HEK293 (cell line): Measurements from ENCODE around the gene FAM78A.
"Not testable (repeated sequence)": the region's sequence is repeated elsewhere in the genome, so short reads cannot be mapped to it uniquely, and the experiment has no call there.

Experiments
- CTCF ChIA-PET: fragments of 350-600 bp; formaldehyde crosslinking; extraction: SDS; loops from one replicate; lab custom pipeline; 2021; ENCODE audit warnings: antibody characterized with exemption; lab: Yijun Ruan, JAX
- POLR2A ChIA-PET: fragments of 300-600 bp; formaldehyde crosslinking; extraction: SDS; loops from one replicate; lab custom pipeline; 2020; ENCODE audit warnings: antibody characterized with exemption, inconsistent platforms; lab: Yijun Ruan, JAX
- H3K27ac ChIP-seq: fragments of 200-500 bp; sonication (Bioruptor generic); 2 replicates; pipeline ENCODE4 v1.5.1; 2014; ENCODE audit warnings: low read depth, low read length, control low read depth, inconsistent platforms; ENCODE audit errors: extremely low read depth
- H3K36me3 ChIP-seq, 2 experiments: fragments of 200-500 bp in 1 of 2; sonication (Bioruptor generic) in 1 of 2; 1 replicate in 1 of 2; 2 replicates in 1 of 2; pipeline ENCODE4 v1.5.1; 2014 to 2017; ENCODE audit warnings: inconsistent platforms in 2 of 2, low read length in 2 of 2; ENCODE audit not compliant: control insufficient read depth in 2 of 2, insufficient read depth in 1 of 2
- H3K4me1 ChIP-seq: fragments of 200-500 bp; sonication (Bioruptor generic); 2 replicates; pipeline ENCODE4 v1.5.1; 2014; ENCODE audit warnings: mild to moderate bottlenecking, low read length, inconsistent platforms; ENCODE audit not compliant: control insufficient read depth, insufficient read depth
- H3K4me3 ChIP-seq: 2 replicates; pipeline ENCODE4 v1.5.1; 2011; ENCODE audit warnings: low read depth, mild to moderate bottlenecking, control low read depth, low read length, moderate library complexity
- H3K9me3 ChIP-seq: fragments of 200-500 bp; sonication (Bioruptor generic); 2 replicates; pipeline ENCODE4 v1.5.1; 2014; ENCODE audit warnings: low read depth, low read length, inconsistent platforms; ENCODE audit not compliant: control insufficient read depth, insufficient read depth
- GLIS2 ChIP-seq: fragments of 450-650 bp; formaldehyde crosslinking; IDR thresholded peaks from 2 replicates; pipeline ENCODE4 v1.5.1; 2016; ENCODE audit warnings: missing biosample characterization, missing genetic modification characterization
- HOXA7 ChIP-seq: sonication (generic); formaldehyde crosslinking; IDR thresholded peaks from 2 replicates; pipeline ENCODE4 v1.8.1; 2022; ENCODE audit warnings: missing genetic modification reagents, borderline replicate concordance
- KLF16 ChIP-seq: fragments of 450-650 bp; formaldehyde crosslinking; IDR thresholded peaks from 2 replicates; pipeline ENCODE4 v1.5.1; 2017; ENCODE audit warnings: missing biosample characterization, missing genetic modification characterization
- MEIS1 ChIP-seq: sonication (generic); formaldehyde crosslinking; IDR thresholded peaks from 2 replicates; pipeline ENCODE4 v1.8.1; 2022; ENCODE audit warnings: missing genetic modification reagents, mild to moderate bottlenecking, borderline replicate concordance
- OSR2 ChIP-seq: fragments of 450-650 bp; formaldehyde crosslinking; IDR thresholded peaks from 2 replicates; pipeline ENCODE4 v1.5.1; 2016; ENCODE audit warnings: missing biosample characterization, missing genetic modification characterization
- RBAK ChIP-seq: fragments of 450-650 bp; formaldehyde crosslinking; IDR thresholded peaks from 2 replicates; pipeline ENCODE4 v1.5.1; 2016; ENCODE audit warnings: missing biosample characterization, missing genetic modification characterization
- SETDB1 ChIP-seq: IDR thresholded peaks from one replicate; pipeline ENCODE4 v1.6.1; 2017; ENCODE audit warnings: mild to moderate bottlenecking, low read length, moderate library complexity, mixed read lengths; ENCODE audit not compliant: insufficient read length
- ZNF121 ChIP-seq: fragments of 450-650 bp; formaldehyde crosslinking; IDR thresholded peaks from 2 replicates; pipeline ENCODE4 v1.5.1; 2016; ENCODE audit warnings: missing biosample characterization, missing genetic modification characterization
- ZNF239 ChIP-seq: fragments of 450-650 bp; formaldehyde crosslinking; IDR thresholded peaks from 2 replicates; pipeline ENCODE4 v1.5.1; 2016; ENCODE audit warnings: missing biosample characterization, missing genetic modification characterization
- ZNF335 ChIP-seq: fragments of 450-650 bp; formaldehyde crosslinking; conservative IDR thresholded peaks from 2 replicates; pipeline ENCODE4 v1.5.1; 2016; ENCODE audit warnings: missing biosample characterization, missing genetic modification characterization
- ZNF394 ChIP-seq: fragments of 450-650 bp; formaldehyde crosslinking; IDR thresholded peaks from 2 replicates; pipeline ENCODE4 v1.5.1; 2016; ENCODE audit warnings: missing biosample characterization, missing genetic modification characterization, mild to moderate bottlenecking, moderate library complexity, borderline replicate concordance
- TF ChIP-seq, protein P1 (sequence below): fragments of 450-650 bp; formaldehyde crosslinking; IDR thresholded peaks from 2 replicates; pipeline ENCODE4 v1.5.1; 2016; ENCODE audit warnings: missing biosample characterization, missing genetic modification characterization
- TF ChIP-seq, protein P2 (sequence below): fragments of 450-650 bp; formaldehyde crosslinking; IDR thresholded peaks from 2 replicates; pipeline ENCODE4 v1.5.1; 2016; ENCODE audit warnings: missing biosample characterization, missing genetic modification characterization
- TF ChIP-seq, protein P3 (sequence below): IDR thresholded peaks from 2 replicates; pipeline ENCODE4 v1.6.1; 2011; ENCODE audit warnings: mild to moderate bottlenecking, low read depth, low read length, borderline replicate concordance

Gene FAM78A

DNA sequence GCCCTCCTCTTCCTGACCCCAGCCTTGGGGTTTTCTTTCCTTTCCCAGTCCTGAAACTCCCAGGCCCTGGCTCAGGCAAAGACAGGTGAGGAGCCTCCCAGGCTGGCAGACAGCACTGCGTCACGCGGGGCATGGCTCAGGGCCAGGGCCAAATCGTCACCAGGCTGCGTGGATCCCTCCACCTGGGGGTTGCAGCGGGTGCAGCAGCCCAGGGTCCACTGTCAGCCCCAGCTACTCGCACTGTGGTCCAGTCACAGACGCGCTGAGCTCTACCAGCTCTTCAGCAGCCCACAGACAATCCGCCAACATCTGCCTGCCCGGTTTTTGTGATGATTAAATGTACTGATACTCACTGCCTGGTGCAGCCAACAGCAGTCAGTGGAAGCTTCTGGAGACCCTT, 12.1 kb downstream of the FAM78A start:
- no peaks in the 10 kb centered on the region for H3K9me3 ChIP-seq
- no peak for TF ChIP-seq OSR2 (tag by site-specific recombination)
- TF ChIP-seq, protein P1, sequence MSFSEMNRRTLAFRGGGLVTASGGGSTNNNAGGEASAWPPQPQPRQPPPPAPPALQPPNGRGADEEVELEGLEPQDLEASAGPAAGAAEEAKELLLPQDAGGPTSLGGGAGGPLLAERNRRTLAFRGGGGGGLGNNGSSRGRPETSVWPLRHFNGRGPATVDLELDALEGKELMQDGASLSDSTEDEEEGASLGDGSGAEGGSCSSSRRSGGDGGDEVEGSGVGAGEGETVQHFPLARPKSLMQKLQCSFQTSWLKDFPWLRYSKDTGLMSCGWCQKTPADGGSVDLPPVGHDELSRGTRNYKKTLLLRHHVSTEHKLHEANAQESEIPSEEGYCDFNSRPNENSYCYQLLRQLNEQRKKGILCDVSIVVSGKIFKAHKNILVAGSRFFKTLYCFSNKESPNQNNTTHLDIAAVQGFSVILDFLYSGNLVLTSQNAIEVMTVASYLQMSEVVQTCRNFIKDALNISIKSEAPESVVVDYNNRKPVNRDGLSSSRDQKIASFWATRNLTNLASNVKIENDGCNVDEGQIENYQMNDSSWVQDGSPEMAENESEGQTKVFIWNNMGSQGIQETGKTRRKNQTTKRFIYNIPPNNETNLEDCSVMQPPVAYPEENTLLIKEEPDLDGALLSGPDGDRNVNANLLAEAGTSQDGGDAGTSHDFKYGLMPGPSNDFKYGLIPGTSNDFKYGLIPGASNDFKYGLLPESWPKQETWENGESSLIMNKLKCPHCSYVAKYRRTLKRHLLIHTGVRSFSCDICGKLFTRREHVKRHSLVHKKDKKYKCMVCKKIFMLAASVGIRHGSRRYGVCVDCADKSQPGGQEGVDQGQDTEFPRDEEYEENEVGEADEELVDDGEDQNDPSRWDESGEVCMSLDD (tag by site-specific recombination): no peak
- no peak for TF ChIP-seq HOXA7 (CRISPR knock-in tag)
- no peak for TF ChIP-seq GLIS2 (tag by site-specific recombination)
- no peaks in the 10 kb centered on the region for H3K36me3 ChIP-seq
- CTCF ChIA-PET: no interaction called here
- no peaks in the 10 kb centered on the region for H3K4me1 ChIP-seq
- no peak overlapping the region for H3K4me3 ChIP-seq
- POLR2A ChIA-PET: no interaction called here
- no peak overlapping the region for H3K27ac ChIP-seq

DNA sequence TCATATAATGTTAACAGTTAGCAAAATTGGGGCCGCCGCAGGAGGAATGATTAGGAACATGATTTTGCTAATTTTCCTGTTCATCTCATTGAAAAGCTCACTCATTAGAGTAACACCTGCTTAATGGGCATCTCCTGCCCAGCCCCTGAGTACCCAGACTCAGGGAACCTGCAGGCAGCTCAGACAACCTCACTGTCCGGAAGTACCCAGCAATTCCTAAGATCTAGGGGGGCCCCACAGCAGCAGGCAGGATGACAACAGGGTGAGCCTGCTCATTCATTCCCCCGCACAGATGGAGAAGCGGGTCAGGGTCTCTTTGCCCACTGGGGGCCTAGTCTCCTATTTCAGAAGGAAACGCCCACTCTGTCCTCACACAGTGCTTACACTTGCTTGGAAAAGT, 12.6 kb downstream of the FAM78A start:
- ChIA-PET POLR2A (no interaction called here), CTCF (no interaction called here)
- no peak overlapping the region for H3K4me3 ChIP-seq
- H3K4me1 ChIP-seq: no peaks in the 10 kb centered on the region
- H3K36me3 ChIP-seq: no peaks in the 10 kb centered on the region
- no peak overlapping the region for H3K27ac ChIP-seq
- no peaks in the 10 kb centered on the region for H3K9me3 ChIP-seq
- TF ChIP-seq, protein P2, sequence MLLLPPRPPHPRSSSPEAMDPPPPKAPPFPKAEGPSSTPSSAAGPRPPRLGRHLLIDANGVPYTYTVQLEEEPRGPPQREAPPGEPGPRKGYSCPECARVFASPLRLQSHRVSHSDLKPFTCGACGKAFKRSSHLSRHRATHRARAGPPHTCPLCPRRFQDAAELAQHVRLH: no peak
- TF ChIP-seq KLF16 (tag by site-specific recombination): no peak
- no peak for TF ChIP-seq OSR2 (tag by site-specific recombination)
- TF ChIP-seq, protein P3, sequence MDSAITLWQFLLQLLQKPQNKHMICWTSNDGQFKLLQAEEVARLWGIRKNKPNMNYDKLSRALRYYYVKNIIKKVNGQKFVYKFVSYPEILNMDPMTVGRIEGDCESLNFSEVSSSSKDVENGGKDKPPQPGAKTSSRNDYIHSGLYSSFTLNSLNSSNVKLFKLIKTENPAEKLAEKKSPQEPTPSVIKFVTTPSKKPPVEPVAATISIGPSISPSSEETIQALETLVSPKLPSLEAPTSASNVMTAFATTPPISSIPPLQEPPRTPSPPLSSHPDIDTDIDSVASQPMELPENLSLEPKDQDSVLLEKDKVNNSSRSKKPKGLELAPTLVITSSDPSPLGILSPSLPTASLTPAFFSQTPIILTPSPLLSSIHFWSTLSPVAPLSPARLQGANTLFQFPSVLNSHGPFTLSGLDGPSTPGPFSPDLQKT: no peak
- no peak for TF ChIP-seq RBAK
- TF ChIP-seq ZNF394 (tag by site-specific recombination): no peak
- no peak for TF ChIP-seq ZNF239 (tag by site-specific recombination)
- no peak for TF ChIP-seq MEIS1 (CRISPR knock-in tag)
- TF ChIP-seq SETDB1: no peak
- no peak for TF ChIP-seq ZNF335 (tag by site-specific recombination)

DNA sequence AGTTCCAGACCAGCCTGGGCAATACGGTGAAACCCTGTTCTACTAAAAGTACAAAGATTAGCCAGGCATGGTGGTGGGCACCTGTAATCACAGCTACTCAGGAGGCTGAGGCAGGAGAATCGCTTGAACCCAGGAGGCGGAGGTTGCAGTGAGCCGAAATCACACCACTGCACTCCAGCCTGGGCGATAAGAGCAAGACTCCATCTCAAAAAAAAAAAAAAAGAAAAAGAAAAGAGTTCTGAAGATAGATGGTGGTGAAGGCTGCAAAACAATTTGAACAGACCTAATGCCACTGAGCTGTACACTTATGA, 13.3 kb downstream of the FAM78A start:
- H3K36me3 ChIP-seq, CTCF ChIA-PET, H3K9me3 ChIP-seq, H3K4me1 ChIP-seq, H3K27ac ChIP-seq, POLR2A ChIA-PET, H3K4me3 ChIP-seq: not testable (repeated sequence)

DNA sequence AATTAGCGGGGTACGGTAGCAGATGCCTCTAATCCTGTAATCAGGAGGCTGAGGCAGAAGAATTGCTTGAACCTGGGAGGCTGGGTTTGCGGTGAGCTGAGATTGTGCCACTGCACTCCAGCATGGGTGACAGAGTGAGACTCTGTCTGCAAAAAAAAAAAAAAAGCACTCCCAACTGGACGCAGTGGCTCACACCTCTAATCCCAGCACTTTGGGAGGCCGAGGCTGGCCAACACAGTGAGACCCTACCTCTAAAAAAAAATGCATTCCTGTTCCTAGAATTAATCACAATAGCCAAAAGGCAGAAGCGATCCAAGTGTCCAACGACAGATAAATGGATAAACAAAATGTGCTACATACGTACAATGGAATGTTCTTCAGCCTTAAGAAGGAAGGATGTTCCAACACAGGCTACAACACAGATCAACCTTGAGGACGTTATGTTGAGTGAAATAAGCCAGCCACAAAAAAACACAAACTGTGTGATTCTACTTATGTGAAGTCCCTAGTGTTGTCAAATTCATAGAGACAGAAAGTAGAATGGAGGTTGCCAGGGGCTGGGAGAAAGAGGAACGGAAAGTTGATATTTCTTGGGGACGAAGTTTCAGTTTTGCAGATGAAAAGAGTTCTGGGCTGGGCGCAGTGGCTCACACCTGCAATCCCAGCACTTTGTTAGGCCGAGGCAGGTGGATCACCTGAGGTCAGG, 13.8 kb downstream of the FAM78A start:
- POLR2A ChIA-PET: no interaction called here
- H3K36me3 ChIP-seq: no peaks in the 10 kb centered on the region
- no peak overlapping the region for H3K27ac ChIP-seq
- H3K4me1 ChIP-seq: no peaks in the 10 kb centered on the region
- H3K9me3 ChIP-seq: no peaks in the 10 kb centered on the region
- TF ChIP-seq GLIS2 (tag by site-specific recombination): no peak
- peak; percentile 71; the same call in 1 of the 2 replicates for TF ChIP-seq ZNF121
- CTCF ChIA-PET: interaction anchor here (0.6 kb wide), 3 partner anchors 69 to 264 kb away, joined by 3 to 5 read pairs (median 3); no protein-coding TSS in a partner anchor
- no peak overlapping the region for H3K4me3 ChIP-seq
